ENCODE data around the gene SIGLEC12. TPM values are rescaled to one million over a fixed set of nuclear protein-coding genes. Genes with fewer than 3 reads are reported as not detected.

SIGLEC12 gene
- total RNA-seq, 2 experiments from 2014 or later, result not detected

DNA sequence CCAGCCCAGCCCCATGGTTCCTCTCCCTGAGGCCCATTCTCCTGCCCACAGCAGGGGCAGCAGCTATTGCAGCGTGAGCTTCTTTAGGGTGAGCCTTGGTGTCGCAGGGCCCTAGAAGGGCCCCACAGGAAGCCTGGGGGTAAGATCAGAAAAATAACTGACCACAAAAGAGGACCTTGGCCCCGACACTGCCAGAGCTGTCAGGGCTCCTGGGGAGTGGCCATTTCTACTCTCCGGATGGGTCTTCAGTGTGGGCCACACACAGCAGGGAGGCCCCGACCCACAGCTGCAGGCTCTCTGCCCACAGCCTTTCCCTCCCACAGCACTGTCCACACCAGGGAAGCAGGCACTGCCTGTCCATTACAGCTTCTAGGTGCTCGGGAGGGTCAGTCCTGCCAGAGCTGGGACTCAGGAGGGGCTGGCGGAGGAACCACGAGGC is 39.9 kb downstream of the SIGLEC12 start:
- DNase-seq, result no peak
- Mint-ChIP-seq H3K9me3 (no peaks in the 10 kb centered on the region), H3K4me3 (no peak overlapping the region), H3K4me1 (ENCODE audit: low read depth) (no peaks in the 10 kb centered on the region), H3K27ac (no peak overlapping the region), H3K27me3 (peaks cover 50% of the 10 kb centered on the region), H3K36me3 (ENCODE audit: low read depth) (no peaks in the 10 kb centered on the region)
- Histone ChIP-seq H3K27ac (ENCODE audit: low read depth in 1 of 2, low read length in 2 of 2) (no peak overlapping the region), H3K4me3 (ENCODE audit: low read length) (no peak overlapping the region), H3K27me3 (ENCODE audit: control insufficient read depth in 1 of 2, insufficient read depth in 2 of 2, low read length in 2 of 2) (peaks cover 18 to 21% of the 10 kb centered on the region in 2 experiments), H3K36me3 (ENCODE audit: insufficient read depth, low read length) (no peaks in the 10 kb centered on the region), H3K4me1 (ENCODE audit: insufficient read depth, low read length) (peaks cover 2% of the 10 kb centered on the region), H3K9me3 (ENCODE audit: control insufficient read depth in 1 of 2, insufficient read depth in 1 of 2, low read length in 2 of 2) (peaks cover 0 to 12% of the 10 kb centered on the region in 2 experiments)
- intact Hi-C loops (cut with DNase I, micrococcal nuclease), result no loop called here
- ATAC-seq (ENCODE audit: poor library complexity), result no peak
- ChIA-PET POLR2A (no interaction called here), CTCF (no interaction called here)
- TF ChIP-seq, protein P1, sequence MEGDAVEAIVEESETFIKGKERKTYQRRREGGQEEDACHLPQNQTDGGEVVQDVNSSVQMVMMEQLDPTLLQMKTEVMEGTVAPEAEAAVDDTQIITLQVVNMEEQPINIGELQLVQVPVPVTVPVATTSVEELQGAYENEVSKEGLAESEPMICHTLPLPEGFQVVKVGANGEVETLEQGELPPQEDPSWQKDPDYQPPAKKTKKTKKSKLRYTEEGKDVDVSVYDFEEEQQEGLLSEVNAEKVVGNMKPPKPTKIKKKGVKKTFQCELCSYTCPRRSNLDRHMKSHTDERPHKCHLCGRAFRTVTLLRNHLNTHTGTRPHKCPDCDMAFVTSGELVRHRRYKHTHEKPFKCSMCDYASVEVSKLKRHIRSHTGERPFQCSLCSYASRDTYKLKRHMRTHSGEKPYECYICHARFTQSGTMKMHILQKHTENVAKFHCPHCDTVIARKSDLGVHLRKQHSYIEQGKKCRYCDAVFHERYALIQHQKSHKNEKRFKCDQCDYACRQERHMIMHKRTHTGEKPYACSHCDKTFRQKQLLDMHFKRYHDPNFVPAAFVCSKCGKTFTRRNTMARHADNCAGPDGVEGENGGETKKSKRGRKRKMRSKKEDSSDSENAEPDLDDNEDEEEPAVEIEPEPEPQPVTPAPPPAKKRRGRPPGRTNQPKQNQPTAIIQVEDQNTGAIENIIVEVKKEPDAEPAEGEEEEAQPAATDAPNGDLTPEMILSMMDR (IDR thresholded peaks at IDR 0.05), result no peak

DNA sequence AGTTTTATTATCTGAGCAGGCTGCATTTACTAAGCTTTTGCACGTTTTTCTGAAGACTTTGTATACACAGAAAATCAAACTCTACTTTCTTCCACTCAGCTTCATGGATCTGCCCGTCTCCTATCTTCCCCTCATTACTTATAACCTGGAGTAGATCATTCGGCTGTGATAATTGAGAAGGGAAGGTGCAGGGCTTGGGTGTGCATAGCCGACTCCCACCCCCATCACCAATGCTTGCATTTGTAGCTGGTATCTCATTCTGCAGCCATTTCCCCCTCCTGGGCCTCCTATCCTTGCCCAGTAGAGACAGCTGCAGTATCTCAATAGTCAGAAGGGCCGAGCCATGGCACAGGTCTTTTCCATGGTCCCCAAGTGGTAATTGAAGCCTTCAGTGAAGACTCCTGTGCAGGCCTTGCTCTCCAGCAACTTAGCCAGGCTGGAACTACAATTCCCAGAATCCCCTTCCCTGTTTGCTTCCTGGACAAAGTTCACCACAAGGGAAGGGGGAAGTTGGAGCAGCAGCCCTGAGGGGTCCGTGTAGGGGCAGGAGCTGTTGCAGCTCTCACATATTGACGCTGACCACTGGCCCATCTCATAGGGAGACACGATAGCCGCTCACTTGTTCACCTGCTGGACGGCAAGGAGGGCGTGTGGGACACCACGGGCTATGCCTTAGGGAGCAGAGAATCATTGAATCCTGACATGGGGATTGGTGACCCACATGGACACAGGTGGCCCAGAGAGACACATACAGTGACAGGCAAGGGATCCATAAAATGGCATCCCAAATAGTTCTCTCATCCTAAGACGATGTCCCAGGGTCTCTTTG is 41.2 kb downstream of the SIGLEC12 start:
- TF ChIP-seq, protein P1 (IDR thresholded peaks at IDR 0.05), result no peak
- peaks cover 2% of the 10 kb centered on the region for H3K4me1 ChIP-seq (ENCODE audit: insufficient read depth, low read length)
- POLR2A ChIA-PET, result no interaction called here
- peak in 1 of 14 experiments; percentile 19 for DNase-seq
- H3K27ac ChIP-seq (ENCODE audit: low read depth in 1 of 2, low read length in 2 of 2), result no peak overlapping the region
- Mint-ChIP-seq H3K4me1 (ENCODE audit: low read depth) (no peaks in the 10 kb centered on the region), H3K4me3 (no peak overlapping the region), H3K27ac (no peak overlapping the region), H3K36me3 (ENCODE audit: low read depth) (no peaks in the 10 kb centered on the region), H3K9me3 (no peaks in the 10 kb centered on the region), H3K27me3 (peaks cover 50% of the 10 kb centered on the region)
- intact Hi-C loops (cut with DNase I, micrococcal nuclease), result no loop called here
- CTCF ChIA-PET, result no interaction called here
- ATAC-seq (ENCODE audit: poor library complexity), result no peak
- H3K27me3 ChIP-seq (ENCODE audit: control insufficient read depth in 1 of 2, insufficient read depth in 2 of 2, low read length in 2 of 2), result peaks cover 17 to 21% of the 10 kb centered on the region in 2 experiments
- H3K9me3 ChIP-seq (ENCODE audit: control insufficient read depth in 1 of 2, insufficient read depth in 1 of 2, low read length in 2 of 2), result peaks cover 0 to 12% of the 10 kb centered on the region in 2 experiments
- H3K36me3 ChIP-seq (ENCODE audit: insufficient read depth, low read length), result no peaks in the 10 kb centered on the region
- no peak overlapping the region for H3K4me3 ChIP-seq (ENCODE audit: low read length)

DNA sequence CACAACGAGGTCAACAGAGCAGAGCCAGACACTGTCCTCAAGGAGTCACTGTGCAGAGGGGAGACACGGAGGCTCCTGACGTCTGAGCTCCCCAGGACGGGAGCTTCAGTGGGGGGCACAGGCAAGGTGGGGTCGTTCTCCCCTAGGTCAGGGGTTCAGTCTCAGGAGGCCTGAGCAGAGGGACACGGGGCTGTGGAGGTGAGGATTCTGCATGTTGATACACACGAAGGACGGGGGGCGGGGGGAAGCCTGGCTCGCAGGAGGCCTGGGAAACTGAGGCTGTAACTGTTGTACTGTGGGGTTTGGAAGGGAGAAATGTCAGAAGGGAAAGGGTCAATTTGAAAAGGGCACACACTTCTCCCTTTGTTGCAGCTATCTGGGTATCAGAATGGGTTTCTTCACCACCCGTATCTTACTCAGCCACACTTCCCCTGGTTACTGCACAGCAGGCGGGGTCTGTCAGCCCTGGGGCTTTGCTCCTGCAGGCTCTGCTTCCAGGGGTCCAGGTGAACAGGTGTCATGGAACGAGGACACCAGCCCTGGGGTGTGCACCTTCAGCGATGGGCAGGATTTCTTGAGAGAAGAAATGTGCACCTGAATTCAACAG is 42.6 kb downstream of the SIGLEC12 start:
- intact Hi-C loops (cut with DNase I, micrococcal nuclease), result no loop called here
- H3K27me3 ChIP-seq (ENCODE audit: control insufficient read depth in 1 of 2, insufficient read depth in 2 of 2, low read length in 2 of 2), result peaks cover 19 to 21% of the 10 kb centered on the region in 2 experiments
- H3K27ac Mint-ChIP-seq, result no peak overlapping the region

More for the DNA sequence above, 42.6 kb downstream of the SIGLEC12 start:
- peaks cover 0 to 12% of the 10 kb centered on the region in 2 experiments for H3K9me3 ChIP-seq (ENCODE audit: control insufficient read depth in 1 of 2, insufficient read depth in 1 of 2, low read length in 2 of 2)
- H3K36me3 ChIP-seq (ENCODE audit: insufficient read depth, low read length), result no peaks in the 10 kb centered on the region
- ChIA-PET CTCF (no interaction called here), POLR2A (no interaction called here)
- H3K27ac ChIP-seq (ENCODE audit: low read depth in 1 of 2, low read length in 2 of 2), result no peak overlapping the region
- H3K4me1 ChIP-seq (ENCODE audit: insufficient read depth, low read length), result peaks cover 2% of the 10 kb centered on the region
- no peak overlapping the region for H3K4me3 Mint-ChIP-seq
- DNase-seq (no peak), ATAC-seq (ENCODE audit: poor library complexity) (no peak)
- H3K36me3 Mint-ChIP-seq (ENCODE audit: low read depth), result no peaks in the 10 kb centered on the region
- H3K4me1 Mint-ChIP-seq (ENCODE audit: low read depth), result no peaks in the 10 kb centered on the region
- peaks cover 39% of the 10 kb centered on the region for H3K27me3 Mint-ChIP-seq
- TF ChIP-seq, protein P1 (IDR thresholded peaks at IDR 0.05), result no peak
- no peak overlapping the region for H3K4me3 ChIP-seq (ENCODE audit: low read length)
- H3K9me3 Mint-ChIP-seq, result no peaks in the 10 kb centered on the region
